Naive thymus-derived CD8-positive, alpha-beta T cell (primary cell): ENCODE results near the gene KCNS1. TPM values are rescaled to one million over a fixed set of nuclear protein-coding genes. Genes with fewer than 3 reads are reported as not detected.
A peak's percentile ranks its signal among the peaks of the same experiment; 100 is the strongest.

Experiments
- ATAC-seq, 2 donors: fragments of 150-1000 bp; cut with Tn5 transposase in 1 of 2; sonication (Bioruptor Pico), chemical (Tn5 transposase) in 1 of 2; 1 replicate in 1 of 2; 2 replicates in 1 of 2; pipeline ENCODE4 v1.10.0; 2021; ENCODE audit warnings: mild to moderate bottlenecking in 2 of 2, moderate library complexity in 2 of 2
- POLR2A ChIA-PET: fragments of 350-600 bp; sonication (Branson Sonifier 250); formaldehyde crosslinking; loops from one replicate; lab custom pipeline; 2021; ENCODE audit warnings: antibody characterized with exemption; lab: Charles Lee
- DNase-seq, 10 donors: peaks; one replicate each; pipeline versions ENCODE4 v3.0.0 to v3.0.0-alpha.2; 2020 to 2022
- H3K27ac Mint-ChIP-seq, 10 donors: one replicate each; pipeline ENCODE4 v1.8.0; 2020 to 2022; ENCODE audit warnings: mild to moderate bottlenecking in 10 of 10, mixed read lengths in 10 of 10, moderate library complexity in 4 of 10, inconsistent platforms in 1 of 10
- H3K27me3 Mint-ChIP-seq, 5 donors: one replicate each; pipeline ENCODE4 v1.8.0; 2021 to 2022; ENCODE audit warnings: mixed read lengths in 5 of 5
- H3K36me3 Mint-ChIP-seq, 3 donors: one replicate each; pipeline ENCODE4 v1.8.0; 2020 to 2022; ENCODE audit warnings: mixed read lengths in 3 of 3, mild to moderate bottlenecking in 2 of 3, inconsistent platforms in 1 of 3
- H3K4me1 Mint-ChIP-seq, 4 donors: one replicate each; pipeline ENCODE4 v1.8.0; 2021 to 2022; ENCODE audit warnings: mixed read lengths in 4 of 4
- H3K4me3 Mint-ChIP-seq, 10 donors: one replicate each; pipeline ENCODE4 v1.8.0; 2020 to 2022; ENCODE audit warnings: mild to moderate bottlenecking in 10 of 10, mixed read lengths in 10 of 10, moderate library complexity in 6 of 10, inconsistent platforms in 1 of 10
- H3K9me3 Mint-ChIP-seq, 9 donors: one replicate each; pipeline ENCODE4 v1.8.0; 2020 to 2022; ENCODE audit warnings: mixed read lengths in 9 of 9, mild to moderate bottlenecking in 3 of 9, inconsistent platforms in 1 of 9, moderate library complexity in 1 of 9
- polyA plus RNA-seq, 3 donors: library from polyadenylated mRNA; unstranded; fragments of 300-500 nt; fragmentation: Illumina TruSeq; gene quantifications; one replicate each; pipeline ENCODE4 v1.2.3, GENCODE V29; 2021
- total RNA-seq, 8 experiments: library from RNA in 2 of 8; stranded (reverse) in 2 of 8; gene quantifications; one replicate each; pipeline ENCODE4 v1.2.3 and lab custom pipeline; 2021 to 2026

Gene KCNS1
- total and polyA plus RNA-seq, 5 experiments from 2014 or later: not detected

GRCh38 chr20:45117581-45117980, 16.7 kb upstream of the KCNS1 start:
- H3K9me3 Mint-ChIP-seq: no peaks in the 10 kb centered on the region
- POLR2A ChIA-PET: no interaction called here
- H3K27me3 Mint-ChIP-seq: peaks cover 0 to 17% (median 16%) of the 10 kb centered on the region in 5 donors
- peaks cover 3 to 8% (median 4%) of the 10 kb centered on the region in 4 donors for H3K4me1 Mint-ChIP-seq
- no peak overlapping the region for H3K4me3 Mint-ChIP-seq
- H3K36me3 Mint-ChIP-seq: no peaks in the 10 kb centered on the region
- ATAC-seq (no peak), DNase-seq (no peak)
- H3K27ac Mint-ChIP-seq: no peak overlapping the region

- H3K36me3 Mint-ChIP-seq: no peaks in the 10 kb centered on the region
- H3K27ac Mint-ChIP-seq: no peak overlapping the region
- no peak for ATAC-seq
Observed at GRCh38 chr20:45115829-45116228, 14.9 kb upstream of the KCNS1 start.

GRCh38 chr20:45115386-45115774, 14.5 kb upstream of the KCNS1 start:
- no peak overlapping the region for H3K4me3 Mint-ChIP-seq
- H3K27me3 Mint-ChIP-seq: peaks cover 0 to 18% (median 10%) of the 10 kb centered on the region in 5 donors
- no peak for DNase-seq
- POLR2A ChIA-PET: no interaction called here
- H3K9me3 Mint-ChIP-seq: no peaks in the 10 kb centered on the region
- ATAC-seq: no peak
- peaks cover 3 to 8% (median 4%) of the 10 kb centered on the region in 4 donors for H3K4me1 Mint-ChIP-seq
- H3K27ac Mint-ChIP-seq: no peak overlapping the region
- H3K36me3 Mint-ChIP-seq: no peaks in the 10 kb centered on the region

More at GRCh38 chr20:45115829-45116228, 14.9 kb upstream of the KCNS1 start:
- no peak for DNase-seq
- POLR2A ChIA-PET: no interaction called here
- peaks cover 0 to 17% (median 12%) of the 10 kb centered on the region in 5 donors for H3K27me3 Mint-ChIP-seq
- no peak overlapping the region for H3K4me3 Mint-ChIP-seq
- no peaks in the 10 kb centered on the region for H3K9me3 Mint-ChIP-seq
- peaks cover 3 to 8% (median 4%) of the 10 kb centered on the region in 4 donors for H3K4me1 Mint-ChIP-seq

- no peaks in the 10 kb centered on the region for H3K9me3 Mint-ChIP-seq
- peaks cover 3 to 8% (median 4%) of the 10 kb centered on the region in 4 donors for H3K4me1 Mint-ChIP-seq
- peak within 1 kb of the TSS in 1 of 10 donors; percentile 20 for H3K27ac Mint-ChIP-seq
- H3K36me3 Mint-ChIP-seq: no peaks in the 10 kb centered on the region
- peaks cover 0 to 15% (median 7%) of the 10 kb centered on the region in 5 donors for H3K27me3 Mint-ChIP-seq
- no peak within 1 kb of the TSS for H3K4me3 Mint-ChIP-seq
- DNase-seq (no peak), ATAC-seq (peak; percentile 69 to 92)
- POLR2A ChIA-PET: no interaction called here
Observed at GRCh38 chr20:45114465-45115385, 13.8 kb upstream of the KCNS1 start, which contains the start of gene WFDC5. TSS of gene WFDC5 (minus strand) at chr20:45115174. CDS start at chr20:45115083, 91 bp downstream.

- POLR2A ChIA-PET: no interaction called here
- H3K36me3 Mint-ChIP-seq: no peaks in the 10 kb centered on the region
- H3K4me1 Mint-ChIP-seq: peaks cover 3 to 8% (median 4%) of the 10 kb centered on the region in 4 donors
- DNase-seq (no peak), ATAC-seq (no peak)
- H3K4me3 Mint-ChIP-seq: no peak overlapping the region
- H3K27me3 Mint-ChIP-seq: peaks cover 0 to 16% (median 7%) of the 10 kb centered on the region in 5 donors
- no peaks in the 10 kb centered on the region for H3K9me3 Mint-ChIP-seq
- H3K27ac Mint-ChIP-seq: no peak overlapping the region
Observed at GRCh38 chr20:45113865-45114264, 12.9 kb upstream of the KCNS1 start.

- no peak overlapping the region for H3K4me3 Mint-ChIP-seq
- peaks cover 3 to 8% (median 4%) of the 10 kb centered on the region in 4 donors for H3K4me1 Mint-ChIP-seq
- no peaks in the 10 kb centered on the region for H3K36me3 Mint-ChIP-seq
- H3K27me3 Mint-ChIP-seq: peaks cover 0 to 15% (median 4%) of the 10 kb centered on the region in 5 donors
- no peak overlapping the region for H3K27ac Mint-ChIP-seq
- ATAC-seq: no peak
- DNase-seq: no peak
- POLR2A ChIA-PET: no interaction called here
- H3K9me3 Mint-ChIP-seq: no peaks in the 10 kb centered on the region
Observed at GRCh38 chr20:45112754-45113153, 11.8 kb upstream of the KCNS1 start.

GRCh38 chr20:45111799-45112471, 11.0 kb upstream of the KCNS1 start:
- H3K9me3 Mint-ChIP-seq: no peaks in the 10 kb centered on the region
- POLR2A ChIA-PET: no interaction called here
- peaks cover 3 to 8% (median 4%) of the 10 kb centered on the region in 4 donors for H3K4me1 Mint-ChIP-seq
- H3K27me3 Mint-ChIP-seq: peaks cover 0 to 18% (median 2%) of the 10 kb centered on the region in 5 donors
- DNase-seq (no peak), ATAC-seq (no peak)
- no peaks in the 10 kb centered on the region for H3K36me3 Mint-ChIP-seq
- no peak overlapping the region for H3K4me3 Mint-ChIP-seq
- H3K27ac Mint-ChIP-seq: no peak overlapping the region

GRCh38 chr20:45111285-45111684, 10.4 kb upstream of the KCNS1 start:
- Mint-ChIP-seq H3K36me3 (no peaks in the 10 kb centered on the region), H3K4me3 (no peak overlapping the region), H3K27ac (no peak overlapping the region), H3K27me3 (peaks cover 0 to 16% (median 4%) of the 10 kb centered on the region in 5 donors), H3K9me3 (no peaks in the 10 kb centered on the region), H3K4me1 (peaks cover 3 to 8% (median 4%) of the 10 kb centered on the region in 4 donors)
- ATAC-seq (no peak), DNase-seq (no peak)
- POLR2A ChIA-PET: no interaction called here

- Mint-ChIP-seq H3K4me1 (peaks cover 3 to 8% (median 3%) of the 10 kb centered on the region in 4 donors), H3K36me3 (no peaks in the 10 kb centered on the region), H3K27ac (no peak overlapping the region), H3K4me3 (no peak overlapping the region), H3K9me3 (no peaks in the 10 kb centered on the region), H3K27me3 (peaks cover 0 to 16% (median 4%) of the 10 kb centered on the region in 5 donors)
- ATAC-seq (no peak), DNase-seq (no peak)
- POLR2A ChIA-PET: no interaction called here
Observed at GRCh38 chr20:45110301-45110700, 9.4 kb upstream of the KCNS1 start.

- no peak overlapping the region for H3K4me3 Mint-ChIP-seq
- ATAC-seq (no peak), DNase-seq (no peak)
- peaks cover 4 to 21% (median 7%) of the 10 kb centered on the region in 5 donors for H3K27me3 Mint-ChIP-seq
- no peaks in the 10 kb centered on the region for H3K36me3 Mint-ChIP-seq
- POLR2A ChIA-PET: no interaction called here
- H3K27ac Mint-ChIP-seq: no peak overlapping the region
- H3K9me3 Mint-ChIP-seq: no peaks in the 10 kb centered on the region
- peaks cover 0 to 2% (median under 1%) of the 10 kb centered on the region in 4 donors for H3K4me1 Mint-ChIP-seq
Observed at GRCh38 chr20:45109634-45110033, 8.7 kb upstream of the KCNS1 start.

- ATAC-seq (no peak), DNase-seq (no peak)
- Mint-ChIP-seq H3K27me3 (peaks cover 13 to 36% (median 19%) of the 10 kb centered on the region in 5 donors), H3K9me3 (no peaks in the 10 kb centered on the region), H3K4me3 (no peak overlapping the region), H3K4me1 (peaks cover 3 to 9% (median 4%) of the 10 kb centered on the region in 4 donors), H3K36me3 (no peaks in the 10 kb centered on the region), H3K27ac (no peak overlapping the region)
- POLR2A ChIA-PET: interaction anchor here (1.3 kb wide), 1 partner anchor 9 kb away, joined by 4 read pairs; no protein-coding TSS in a partner anchor
Observed at GRCh38 chr20:45105317-45105716, 4.4 kb upstream of the KCNS1 start.

- Mint-ChIP-seq H3K9me3 (no peaks in the 10 kb centered on the region), H3K4me1 (peaks cover 3 to 13% (median 6%) of the 10 kb centered on the region in 4 donors), H3K36me3 (no peaks in the 10 kb centered on the region), H3K27me3 (peaks cover 18 to 41% (median 25%) of the 10 kb centered on the region in 5 donors), H3K4me3 (no peak overlapping the region), H3K27ac (no peak overlapping the region)
- POLR2A ChIA-PET: interaction anchor here (1.3 kb wide), 1 partner anchor 9 kb away, joined by 4 read pairs; no protein-coding TSS in a partner anchor
- ATAC-seq: no peak
- no peak for DNase-seq
Observed at GRCh38 chr20:45104786-45105185, 3.9 kb upstream of the KCNS1 start.
